Gastroesophageal sphincter (tissue), 3 donors: ENCODE measurements around the gene CTSF.

ENCODE experiments used
- CTCF ChIP-seq, 4 experiments: fragments of 200-600 bp in 2 of 4; fragments of 450-650 bp in 2 of 4; sonication (generic) in 1 of 4; IDR thresholded peaks; one replicate each; pipeline ENCODE4 v1.5.1; 2017 to 2019; ENCODE audit warnings: antibody characterized with exemption in 4 of 4, mild to moderate bottlenecking in 2 of 4, moderate library complexity in 2 of 4
- EP300 ChIP-seq: sonication (generic); formaldehyde crosslinking; IDR thresholded peaks from one replicate; pipeline ENCODE4 v1.6.1; 2017; ENCODE audit warnings: antibody characterized with exemption, mild to moderate bottlenecking
- POLR2A ChIP-seq, 2 donors: fragments of 450-650 bp; IDR thresholded peaks; one replicate each; pipeline ENCODE4 v1.6.1; 2017; ENCODE audit warnings: antibody characterized with exemption in 2 of 2, mild to moderate bottlenecking in 2 of 2, moderate library complexity in 1 of 2
- POLR2AphosphoS5 ChIP-seq: sonication (generic); formaldehyde crosslinking; IDR thresholded peaks from one replicate; pipeline ENCODE4 v1.6.1; 2017; ENCODE audit warnings: antibody characterized with exemption

DNA sequence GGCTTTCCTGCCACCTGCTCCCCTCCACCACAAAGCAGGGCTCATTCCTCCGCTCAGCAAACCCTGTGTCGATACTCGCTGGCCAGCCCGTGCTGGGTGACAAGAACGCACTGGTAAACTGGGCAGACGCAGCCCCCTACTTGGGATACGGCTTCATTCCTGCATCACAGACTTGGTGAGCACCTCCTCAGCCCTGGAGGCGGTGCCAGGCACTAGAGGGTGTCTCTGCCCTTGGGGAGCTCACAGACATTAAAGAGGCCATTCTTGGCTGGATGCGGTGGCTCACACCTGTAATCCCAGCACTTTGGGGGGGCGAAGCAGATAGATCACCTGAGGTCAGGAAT is 28.6 kb downstream of the CTSF start:
- no peak for TF ChIP-seq CTCF (IDR thresholded peaks at IDR 0.05)
- TF ChIP-seq POLR2AphosphoS5: no peak
- TF ChIP-seq POLR2A (IDR thresholded peaks at IDR 0.05): no peak
- no peak for TF ChIP-seq EP300
